Astrocyte of the hippocampus (primary cell): Measurements from ENCODE around the gene SLC7A1.
A peak's percentile ranks its signal among the peaks of the same experiment; 100 is the strongest.

Experiments
- DNase-seq: peaks from one replicate; pipeline ENCODE4 v3.0.0; 2011; ENCODE audit warnings: low read depth, low spot score

Gene SLC7A1

DNA sequence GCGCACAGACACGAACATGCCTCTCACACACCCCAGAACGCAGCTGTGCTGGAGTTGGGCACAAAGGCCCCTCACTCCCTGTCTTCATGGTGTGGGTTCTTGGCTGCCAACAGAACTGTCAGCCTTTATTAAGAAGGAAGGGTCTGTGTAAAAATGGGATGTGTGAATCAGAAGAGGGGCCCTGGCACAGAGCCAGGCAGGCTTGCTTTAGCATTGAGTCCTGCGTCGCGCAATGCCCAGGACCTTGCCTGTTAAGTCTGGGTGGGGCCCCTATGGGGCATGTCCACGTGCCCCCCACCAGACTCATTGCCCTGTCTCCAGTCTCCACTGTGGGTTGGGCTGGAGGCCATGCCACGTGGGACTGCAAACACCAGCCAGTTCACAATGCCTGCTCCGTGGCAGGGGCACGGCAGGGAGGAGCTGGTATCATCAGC is 84.8 kb downstream of the SLC7A1 start:
- no peak for DNase-seq

DNA sequence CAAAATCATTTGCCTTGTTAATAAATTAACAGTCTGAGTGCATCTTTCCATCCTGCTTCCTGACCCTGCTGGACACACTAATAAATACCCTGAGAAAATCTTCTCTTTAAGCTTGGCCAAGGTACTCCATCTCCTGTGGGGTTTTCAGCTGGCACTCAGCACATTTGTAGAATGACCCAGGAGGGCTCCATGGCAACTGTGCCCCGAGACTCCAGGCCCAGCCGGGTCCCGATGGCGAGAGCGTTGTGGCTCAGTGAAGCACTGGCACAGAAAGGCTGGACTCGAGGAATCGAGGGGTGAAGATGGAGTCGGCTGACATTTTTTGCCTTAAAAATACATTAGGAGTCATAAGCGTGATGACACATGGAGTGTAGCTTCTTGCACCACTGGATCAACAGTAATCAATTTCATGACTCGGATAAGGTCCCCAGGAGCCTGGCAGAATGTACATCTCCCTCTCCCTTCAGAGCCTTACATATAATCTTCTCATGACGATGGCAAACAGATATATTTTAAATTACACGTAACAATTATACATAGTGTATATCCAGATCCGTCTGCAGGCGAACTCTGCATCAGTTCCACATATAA is 85.4 kb downstream of the SLC7A1 start:
- no peak for DNase-seq

DNA sequence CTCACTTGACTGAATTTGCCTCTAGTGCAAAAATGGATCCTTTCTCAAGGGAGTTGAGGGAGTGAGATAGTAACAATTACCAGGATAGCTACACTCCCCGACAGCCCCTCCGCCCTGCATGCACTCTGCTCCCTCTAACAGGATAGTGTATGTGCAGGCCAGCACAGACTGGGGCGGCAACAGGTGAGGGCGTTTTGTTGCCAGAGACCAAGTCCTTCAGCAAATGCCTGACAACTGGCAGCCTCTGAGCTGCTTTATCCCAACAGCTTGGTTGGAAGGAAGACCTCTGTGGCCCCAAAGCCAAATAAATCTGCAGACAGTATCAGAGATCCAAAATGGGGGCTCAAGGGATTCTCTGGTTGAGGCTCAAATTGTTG is 86.6 kb downstream of the SLC7A1 start:
- DNase-seq, result no peak

DNA sequence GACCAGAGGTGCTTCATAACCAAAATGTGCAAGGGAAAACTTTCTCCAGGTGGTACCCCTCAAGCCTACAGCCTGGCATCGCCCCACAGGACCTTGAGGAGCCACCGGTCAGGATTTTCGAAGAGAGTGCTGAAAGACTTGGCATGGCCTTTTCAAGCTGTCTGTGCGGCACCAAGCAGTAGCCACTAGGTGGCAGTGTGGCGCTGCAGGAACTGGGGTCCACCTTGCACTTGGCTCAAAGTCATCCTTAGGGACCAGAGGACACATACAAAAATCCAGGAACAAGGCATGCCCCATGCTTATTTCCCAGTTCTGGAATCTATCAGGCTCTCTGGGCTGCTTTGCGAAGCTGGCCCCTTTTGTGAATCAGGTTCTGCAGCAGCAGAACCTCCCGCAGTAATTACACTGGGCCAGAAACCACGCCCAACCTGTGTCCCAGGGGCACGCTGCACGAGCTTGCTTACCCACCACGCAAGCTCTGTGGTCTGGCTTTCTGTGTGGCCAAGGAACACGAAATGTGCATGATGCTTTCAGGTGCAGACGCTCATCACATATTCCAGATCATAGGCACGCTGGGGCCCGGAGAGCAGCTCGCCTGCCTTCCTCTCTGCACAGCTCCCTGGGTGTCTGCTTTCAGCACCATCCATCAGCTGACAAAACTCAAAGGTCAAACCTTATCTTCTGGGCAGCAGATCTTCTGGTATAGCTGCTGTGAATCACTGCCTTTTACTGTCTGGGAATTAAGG is 87.2 kb downstream of the SLC7A1 start:
- peak; percentile 92 for DNase-seq

DNA sequence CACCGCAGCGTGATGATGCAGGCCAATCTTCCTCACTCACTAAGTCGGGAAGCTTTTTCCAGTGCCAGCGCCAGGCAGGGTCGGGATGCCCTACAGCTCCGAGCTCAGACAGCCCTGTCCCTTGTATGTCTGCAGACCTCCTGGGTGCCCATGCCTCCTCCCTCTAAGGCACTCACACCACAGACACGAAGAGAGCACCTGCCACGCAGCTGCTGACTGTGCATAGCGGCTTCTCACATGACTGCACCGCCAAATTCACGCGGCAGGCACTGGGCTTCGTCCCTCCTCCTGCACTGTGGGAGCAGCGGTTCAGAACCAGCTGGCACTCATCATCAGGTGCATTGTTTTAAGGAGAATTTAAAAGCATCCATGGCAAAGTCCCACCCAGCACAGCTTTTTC is 88.1 kb downstream of the SLC7A1 start:
- no peak for DNase-seq

DNA sequence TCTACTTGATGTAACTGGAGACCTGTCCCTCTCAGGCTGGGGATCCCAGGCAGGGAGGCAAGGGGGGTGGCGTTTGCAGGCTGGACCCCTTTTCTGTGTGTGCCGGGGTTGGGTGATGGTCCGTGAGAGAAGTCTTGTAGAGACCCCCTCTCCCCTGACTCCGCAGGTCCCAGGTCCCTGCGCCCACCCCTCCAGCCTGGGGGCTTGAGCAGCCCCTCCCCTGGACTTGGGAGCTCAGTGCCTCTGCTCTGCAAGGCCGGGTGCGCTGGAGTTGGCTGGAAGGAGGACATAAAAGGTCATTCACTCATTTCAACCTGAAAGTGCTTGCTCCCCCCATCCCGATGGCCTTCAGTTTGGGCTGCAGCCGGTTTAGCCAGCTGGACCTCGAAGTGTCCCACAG is 89.5 kb downstream of the SLC7A1 start:
- DNase-seq, result no peak

DNA sequence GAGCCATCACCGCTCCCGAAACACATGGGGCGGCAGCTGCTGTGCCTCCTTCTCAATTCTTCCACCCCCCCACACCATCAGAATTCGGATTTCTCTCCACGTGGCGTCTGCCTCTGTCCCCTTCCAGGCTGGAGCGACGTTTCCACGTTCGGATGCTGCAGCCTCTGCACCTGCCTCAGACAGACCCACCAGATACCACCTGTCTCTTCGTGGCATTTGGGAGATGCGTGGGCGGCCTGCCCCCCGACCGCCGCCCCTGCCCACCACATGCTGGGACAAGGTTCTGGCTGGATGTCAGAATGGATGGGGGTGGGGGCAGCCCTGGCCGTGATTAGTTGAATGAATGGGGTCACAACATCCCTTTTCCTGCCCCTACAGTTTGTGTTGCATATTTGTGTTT is 90.0 kb downstream of the SLC7A1 start:
- no peak for DNase-seq

DNA sequence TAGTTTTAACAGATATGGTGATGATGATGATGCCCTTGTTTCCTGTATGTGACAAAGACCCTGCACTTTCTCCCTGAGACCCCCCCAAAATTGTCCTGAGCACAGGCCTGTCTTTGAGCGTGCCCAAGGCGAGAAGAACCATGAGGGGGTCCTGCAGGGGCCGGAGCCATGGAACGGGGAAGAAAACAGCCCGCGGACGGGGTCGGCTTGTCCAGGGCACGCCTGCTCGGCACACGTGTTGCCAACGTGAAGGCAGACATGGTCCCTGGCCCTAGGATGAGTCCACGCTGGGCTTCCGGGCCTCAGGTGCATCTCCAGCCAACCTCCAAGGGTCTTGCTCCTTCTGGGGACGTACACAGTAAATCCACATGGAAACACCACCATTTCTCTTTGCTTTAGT is 90.8 kb downstream of the SLC7A1 start:
- no peak for DNase-seq

DNA sequence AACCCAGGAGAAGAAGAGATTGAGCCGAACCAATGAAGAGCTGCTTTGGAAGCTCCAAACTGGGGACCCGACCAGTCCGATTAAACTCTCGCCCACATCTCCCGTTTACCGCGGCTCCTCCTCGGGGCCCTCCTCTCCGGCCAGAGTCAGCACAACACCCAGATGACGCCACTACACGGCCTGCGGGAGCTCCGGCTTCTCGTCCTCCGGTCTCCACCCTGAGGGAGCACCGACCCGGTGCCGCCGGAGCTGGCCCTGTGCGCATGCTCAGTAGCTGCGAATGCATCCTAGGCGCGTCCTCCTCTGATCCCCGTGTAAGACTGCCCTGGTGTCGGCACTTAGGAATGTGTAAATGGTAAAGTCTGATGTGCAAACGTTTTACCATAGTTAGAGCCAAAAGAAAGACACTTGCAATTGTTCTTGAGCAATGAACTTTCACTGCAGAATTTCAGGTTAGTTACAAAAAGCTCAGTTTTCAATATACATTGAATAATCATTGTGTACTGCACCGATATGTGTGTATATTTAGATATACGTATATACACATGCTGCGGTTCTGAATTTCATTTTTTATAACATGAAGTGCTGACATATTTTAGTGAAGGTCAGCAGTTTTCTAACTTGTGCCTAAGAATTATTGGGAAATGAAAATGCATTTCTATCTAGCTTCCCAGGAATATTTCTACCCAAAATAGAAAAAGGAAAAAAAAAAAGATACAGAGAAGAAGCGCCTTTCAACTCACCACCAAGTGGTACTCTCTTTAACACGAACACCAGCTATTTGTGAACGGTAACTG is 92.2 kb downstream of the SLC7A1 start:
- DNase-seq, result peak; percentile 49

DNA sequence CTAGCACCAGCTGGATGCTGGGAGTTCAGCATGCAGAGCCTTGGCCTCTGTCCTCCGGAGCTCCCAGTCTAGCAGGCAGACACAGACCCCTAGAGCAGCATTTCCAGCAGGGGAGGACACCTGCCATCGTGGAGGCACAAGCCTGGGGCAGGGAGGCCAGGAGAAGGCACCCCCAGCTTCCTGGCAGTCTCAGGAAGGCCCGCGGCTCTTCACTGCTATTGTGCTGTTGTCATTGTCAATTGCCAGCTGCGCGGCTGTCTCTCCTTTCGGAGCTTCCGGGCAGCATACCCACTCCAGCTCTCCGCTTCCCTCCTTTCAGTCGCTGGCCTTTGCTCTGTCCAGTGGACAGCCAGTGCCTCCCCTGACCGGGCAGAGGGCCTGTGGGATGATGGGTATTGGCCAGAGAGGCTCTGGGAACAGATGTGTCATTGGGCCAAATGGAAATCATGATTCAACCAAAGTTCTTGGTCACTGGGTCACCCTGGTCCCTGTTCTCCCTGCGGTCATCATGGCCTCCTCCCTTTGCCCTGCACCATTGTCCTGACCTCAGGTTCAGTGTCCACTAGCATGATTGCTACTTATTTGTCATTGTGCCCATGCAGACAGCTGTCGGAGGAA is 93.0 kb downstream of the SLC7A1 start:
- DNase-seq, result no peak

DNA sequence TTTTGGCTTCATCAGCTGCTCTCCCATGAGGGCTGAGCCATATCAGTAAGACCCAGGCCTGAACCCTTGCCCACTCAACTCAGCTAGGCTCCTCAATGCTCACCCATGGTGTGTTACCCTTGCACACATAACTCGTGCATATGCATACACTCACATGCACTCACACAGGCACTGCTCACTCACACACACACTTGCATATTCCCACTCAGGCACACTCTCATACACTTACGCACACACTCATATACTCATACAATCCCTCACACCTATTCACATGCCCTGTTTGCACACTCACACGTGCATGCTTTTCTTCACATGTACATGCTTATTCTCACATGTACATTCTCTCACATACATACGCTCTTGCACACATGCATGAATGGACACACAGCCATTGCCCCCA is 93.8 kb downstream of the SLC7A1 start:
- DNase-seq, result no peak

DNA sequence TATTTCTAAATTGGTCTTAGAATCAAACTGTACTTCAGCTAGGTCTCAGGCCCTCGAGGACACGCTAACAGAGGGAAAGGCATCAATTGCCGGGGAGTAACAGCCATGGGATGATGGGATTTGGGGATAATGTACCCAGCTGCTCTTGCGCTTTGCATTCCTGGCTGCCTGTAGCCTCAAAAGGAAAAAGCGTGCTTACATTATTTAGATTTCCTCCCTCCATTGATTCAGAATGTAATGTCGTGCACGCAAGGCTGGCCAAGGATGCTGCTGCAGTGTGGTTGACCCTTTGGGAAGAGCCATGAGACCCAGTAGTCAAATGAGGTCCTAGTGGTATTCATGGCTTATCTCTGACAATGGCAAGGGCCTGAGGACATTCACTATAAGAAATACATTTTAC is 95.1 kb downstream of the SLC7A1 start:
- no peak for DNase-seq

DNA sequence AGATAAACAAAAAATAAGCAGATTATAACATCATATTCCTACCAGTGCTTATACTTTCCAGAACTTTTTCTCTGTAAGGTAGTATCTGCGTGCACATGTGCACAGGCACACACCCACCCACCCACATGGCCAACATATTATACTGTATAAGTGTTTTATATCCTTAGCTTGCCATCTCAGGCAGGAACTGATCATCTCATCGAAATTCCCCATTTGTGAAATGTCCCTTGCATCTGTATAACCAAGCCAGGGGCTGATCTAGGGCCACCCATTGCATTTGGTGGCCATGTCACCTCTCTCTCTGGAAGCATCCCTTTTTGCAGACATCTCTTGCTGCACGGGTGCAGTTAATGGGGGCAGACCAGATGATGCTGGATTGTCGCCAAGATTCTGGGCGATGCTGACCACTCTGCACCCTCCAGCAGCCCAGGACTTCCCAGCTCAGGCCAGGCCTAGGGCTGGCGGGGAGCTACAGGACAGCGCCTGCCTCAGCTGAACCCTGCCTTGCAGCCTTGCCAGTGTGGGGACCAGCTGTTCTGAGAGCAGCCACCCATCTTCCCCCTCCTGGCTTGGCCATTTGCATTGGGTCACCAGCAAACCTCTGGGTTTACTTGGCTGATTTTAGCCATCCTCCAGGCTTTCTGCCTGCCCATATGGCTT is 95.9 kb downstream of the SLC7A1 start:
- no peak for DNase-seq

DNA sequence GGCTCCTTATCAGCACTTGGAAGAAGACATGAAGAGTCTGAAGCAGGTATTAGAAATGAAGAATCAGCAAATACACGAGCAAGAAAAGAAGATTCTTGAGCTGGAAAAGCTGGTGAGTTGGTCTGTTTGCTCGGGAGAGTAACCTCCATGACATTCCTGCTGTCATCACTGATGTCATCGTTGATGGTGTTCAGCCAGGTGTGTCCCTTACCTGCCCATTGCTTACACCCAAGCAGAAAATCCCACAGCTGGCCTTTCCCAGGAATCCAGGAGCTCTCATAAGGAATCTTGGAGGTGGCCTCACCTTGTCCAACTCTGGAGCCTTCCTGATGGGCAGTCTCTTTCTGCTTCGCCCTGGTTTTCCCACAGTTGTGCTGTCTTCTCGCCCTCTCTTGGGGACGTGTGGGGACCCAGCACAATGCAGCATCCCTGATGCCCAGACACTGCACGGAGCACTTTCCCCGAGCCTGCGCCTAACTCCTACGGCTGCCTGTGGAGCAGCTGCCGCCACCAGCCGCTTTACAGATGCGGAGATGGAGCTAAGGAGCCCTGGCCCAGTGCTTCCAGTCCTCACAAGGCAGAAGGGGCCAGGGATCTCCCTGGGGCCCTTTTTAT is 97.0 kb downstream of the SLC7A1 start:
- DNase-seq, result no peak

DNA sequence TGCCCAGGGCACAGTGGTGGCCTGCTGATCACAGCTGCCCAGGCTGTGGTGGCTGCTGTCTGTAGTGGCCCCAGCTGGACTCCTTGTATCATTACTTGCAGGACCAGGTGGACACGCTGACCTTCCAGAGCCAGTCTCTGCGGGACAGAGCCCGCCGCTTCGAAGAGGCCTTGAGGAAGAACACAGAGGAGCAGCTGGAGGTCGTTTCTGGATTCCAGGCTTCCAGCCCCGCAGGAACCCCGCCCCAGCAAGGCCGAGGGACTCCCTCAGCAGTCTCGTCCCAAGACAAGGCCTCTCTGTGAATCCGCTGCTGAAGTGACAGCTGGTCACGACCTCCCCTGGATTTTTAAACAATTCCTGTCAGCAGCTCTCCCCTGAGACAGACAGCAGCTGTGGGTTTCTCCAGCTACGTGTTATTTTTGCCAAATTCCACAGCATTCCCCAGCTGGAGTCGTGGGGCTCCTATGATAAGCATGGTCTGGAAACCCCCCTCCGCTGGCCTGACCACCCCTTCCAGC is 98.3 kb downstream of the SLC7A1 start:
- peak; percentile 29 for DNase-seq

DNA sequence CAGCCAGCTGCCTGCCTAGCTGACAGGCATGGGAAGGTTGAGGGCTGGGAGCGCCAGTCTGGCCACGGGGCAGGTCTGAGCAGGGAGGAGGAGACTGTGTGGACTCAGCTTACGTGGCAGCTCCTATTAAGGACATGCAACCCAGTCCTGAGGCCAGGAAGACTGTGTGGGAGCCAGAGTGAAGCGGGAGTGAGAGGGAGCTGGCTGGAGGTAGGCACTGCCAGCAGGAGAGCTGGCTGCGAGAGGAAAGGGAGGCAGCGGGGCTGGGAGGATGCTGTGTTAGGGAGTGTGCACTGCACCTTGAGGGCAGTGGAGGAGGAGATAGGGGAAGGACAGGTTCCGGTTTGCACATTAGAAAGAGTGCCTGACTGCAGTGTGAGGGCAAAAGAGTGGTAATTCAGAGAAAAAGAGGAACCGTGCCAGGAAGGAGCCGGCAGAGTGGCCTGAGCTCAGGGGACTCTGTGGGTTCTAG is 99.2 kb downstream of the SLC7A1 start:
- no peak for DNase-seq

DNA sequence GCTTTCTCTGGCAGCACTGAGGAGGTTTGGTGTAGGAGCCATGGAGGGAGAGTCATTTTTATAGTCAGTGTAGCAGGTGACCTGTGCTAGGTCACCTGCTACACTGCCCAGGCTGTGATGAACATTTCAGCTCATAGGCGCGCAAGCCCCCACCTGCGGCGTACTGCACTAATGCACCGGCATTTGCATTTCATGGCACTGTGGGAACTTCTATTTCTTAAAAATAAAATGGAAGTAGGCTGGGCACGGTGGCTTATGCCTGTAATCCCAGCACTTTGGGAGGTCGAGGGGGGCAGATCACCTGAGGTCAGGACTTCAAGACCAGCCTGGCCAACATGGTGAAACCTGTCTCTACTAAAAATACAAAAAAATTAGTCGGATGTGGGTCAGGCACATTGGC is 101.0 kb downstream of the SLC7A1 start:
- DNase-seq, result no peak

DNA sequence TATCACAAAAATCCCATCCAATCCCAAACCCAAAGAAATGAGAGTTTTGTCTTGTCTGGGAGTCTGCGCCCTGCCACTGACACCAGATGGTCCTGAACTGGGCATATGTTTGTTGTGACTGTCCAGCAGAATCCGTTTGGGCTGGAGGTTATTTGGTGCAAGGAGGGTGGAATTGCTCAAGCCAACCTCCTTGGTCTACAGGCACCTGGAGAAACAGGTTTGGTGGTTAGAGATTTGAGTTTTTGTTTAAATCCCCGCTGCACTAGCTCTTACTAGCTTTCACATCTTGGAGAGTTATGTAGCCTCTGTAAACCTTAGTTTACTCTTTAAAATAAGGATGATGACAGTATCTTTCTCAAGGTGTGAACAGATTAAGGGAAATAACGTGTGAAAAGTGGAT is 101.7 kb downstream of the SLC7A1 start:
- DNase-seq, result no peak

DNA sequence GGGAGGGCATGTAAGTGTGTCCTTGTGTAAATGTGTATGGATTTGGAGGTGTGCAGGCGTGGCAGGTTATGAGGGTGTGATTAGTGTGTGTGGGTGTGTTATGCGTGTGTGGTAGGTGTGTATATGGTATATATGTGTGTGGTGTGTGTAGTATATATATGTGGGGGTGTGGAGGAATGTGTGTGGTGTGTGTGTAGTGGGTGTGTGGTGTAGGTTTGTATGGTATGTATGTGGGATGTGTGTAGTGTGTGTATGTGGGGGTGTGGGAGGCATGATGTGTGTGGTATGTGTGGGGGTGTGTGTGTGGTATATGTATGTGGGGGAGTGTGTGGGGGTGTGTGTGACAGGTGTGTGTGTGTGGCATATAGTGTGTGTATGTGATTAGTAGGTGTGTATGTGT is 104.2 kb downstream of the SLC7A1 start:
- DNase-seq, result no peak

DNA sequence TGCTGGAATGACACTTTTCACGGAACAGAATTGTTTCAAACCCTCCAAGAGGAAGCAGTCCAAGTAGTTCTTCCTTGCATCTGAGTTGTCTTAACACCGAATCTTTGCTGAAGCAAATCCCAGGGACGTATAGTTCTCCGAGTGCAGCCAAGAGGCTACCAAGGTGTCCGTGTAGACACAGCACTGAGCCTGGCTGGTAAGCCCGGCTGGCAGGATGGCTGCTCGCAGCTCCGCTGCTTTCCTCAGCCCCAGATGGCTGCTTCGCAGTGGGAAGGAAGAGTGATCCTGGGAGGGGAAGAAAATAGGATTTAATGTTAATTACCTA is 105.0 kb downstream of the SLC7A1 start:
- no peak for DNase-seq
